ENCODE data around the gene SPDEF.

The SPDEF gene

DNA sequence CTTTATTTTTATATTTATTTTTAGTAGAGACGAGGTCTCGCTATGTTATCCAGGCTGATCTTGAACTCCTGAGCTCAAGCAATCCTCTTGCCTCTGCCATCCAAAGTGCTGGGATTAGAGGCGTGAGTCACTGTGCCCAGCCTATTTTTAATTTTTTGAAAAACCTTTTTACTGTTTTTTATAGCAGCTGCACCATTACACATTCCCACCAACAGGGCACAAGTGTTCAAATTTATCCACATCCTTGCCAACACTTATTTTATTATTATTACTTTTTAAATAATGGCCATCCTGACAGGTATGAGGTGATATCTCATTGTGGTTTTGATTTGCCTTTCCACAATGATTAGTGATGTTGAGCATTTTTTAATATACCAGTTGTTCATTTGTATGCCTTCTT is 47.7 kb downstream of the SPDEF start:
- no peak overlapping the region for H3K27ac ChIP-seq (ENCODE audit: low read depth, low read length, poor library complexity, severe bottlenecking)
- no peak overlapping the region for H3K4me3 ChIP-seq (ENCODE audit: low read depth, low read length, poor library complexity, severe bottlenecking)
- TF ChIP-seq, protein P1, sequence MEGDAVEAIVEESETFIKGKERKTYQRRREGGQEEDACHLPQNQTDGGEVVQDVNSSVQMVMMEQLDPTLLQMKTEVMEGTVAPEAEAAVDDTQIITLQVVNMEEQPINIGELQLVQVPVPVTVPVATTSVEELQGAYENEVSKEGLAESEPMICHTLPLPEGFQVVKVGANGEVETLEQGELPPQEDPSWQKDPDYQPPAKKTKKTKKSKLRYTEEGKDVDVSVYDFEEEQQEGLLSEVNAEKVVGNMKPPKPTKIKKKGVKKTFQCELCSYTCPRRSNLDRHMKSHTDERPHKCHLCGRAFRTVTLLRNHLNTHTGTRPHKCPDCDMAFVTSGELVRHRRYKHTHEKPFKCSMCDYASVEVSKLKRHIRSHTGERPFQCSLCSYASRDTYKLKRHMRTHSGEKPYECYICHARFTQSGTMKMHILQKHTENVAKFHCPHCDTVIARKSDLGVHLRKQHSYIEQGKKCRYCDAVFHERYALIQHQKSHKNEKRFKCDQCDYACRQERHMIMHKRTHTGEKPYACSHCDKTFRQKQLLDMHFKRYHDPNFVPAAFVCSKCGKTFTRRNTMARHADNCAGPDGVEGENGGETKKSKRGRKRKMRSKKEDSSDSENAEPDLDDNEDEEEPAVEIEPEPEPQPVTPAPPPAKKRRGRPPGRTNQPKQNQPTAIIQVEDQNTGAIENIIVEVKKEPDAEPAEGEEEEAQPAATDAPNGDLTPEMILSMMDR (IDR thresholded peaks at IDR 0.05; ENCODE audit: low read length): no peak
- TF ChIP-seq EZH2 (IDR thresholded peaks at IDR 0.05; ENCODE audit: borderline replicate concordance, low read length): no peak
- H3K4me2 ChIP-seq (ENCODE audit: low read length): no peak overlapping the region
- no peaks in the 10 kb centered on the region for H3K27me3 ChIP-seq (ENCODE audit: insufficient read depth, low read length)
- no peaks in the 10 kb centered on the region for H3K9me2 ChIP-seq (ENCODE audit: low read depth, low read length)
- H3K9me3 ChIP-seq (ENCODE audit: low read length): peaks cover 10% of the 10 kb centered on the region
- no peaks in the 10 kb centered on the region for H4K20me1 ChIP-seq (ENCODE audit: insufficient read depth, low read length)
- no peak overlapping the region for H2AFZ ChIP-seq (ENCODE audit: low read length)
- H3K36me3 ChIP-seq (ENCODE audit: insufficient read depth, low read length): no peaks in the 10 kb centered on the region; the same call in 1 of the 2 replicates
- H3K9ac ChIP-seq (ENCODE audit: low read length): no peak overlapping the region
- no peaks in the 10 kb centered on the region for H3K4me1 ChIP-seq (ENCODE audit: insufficient read depth, low read length, severe bottlenecking)
- no peaks in the 10 kb centered on the region for H3K79me2 ChIP-seq (ENCODE audit: insufficient read depth, low read length)
- no peaks in the 10 kb centered on the region for H3F3A ChIP-seq (ENCODE audit: insufficient read depth, low read length)

DNA sequence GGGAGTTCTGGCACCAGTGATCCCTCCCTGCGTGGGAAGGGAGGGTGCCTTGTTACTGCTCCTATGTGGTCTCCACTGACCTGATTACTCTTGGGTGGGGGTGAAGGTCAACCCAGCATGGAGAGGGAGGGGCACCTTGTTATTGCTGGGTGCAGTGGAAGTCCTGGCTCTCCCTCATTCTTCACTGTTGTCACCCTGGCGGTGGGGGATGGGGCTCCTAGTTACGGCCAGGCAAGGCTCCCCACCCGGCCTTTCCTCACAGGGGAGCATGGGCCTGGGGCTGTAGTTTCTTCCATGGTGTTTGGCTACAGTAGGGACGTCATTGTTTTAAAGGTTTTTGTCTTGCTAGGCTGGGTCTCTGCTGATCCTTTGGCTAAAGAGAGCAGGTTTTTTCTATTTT is 49.4 kb downstream of the SPDEF start:
- no peaks in the 10 kb centered on the region for H3K4me1 ChIP-seq (ENCODE audit: insufficient read depth, low read length, severe bottlenecking)
- H3K9me2 ChIP-seq (ENCODE audit: low read depth, low read length): no peaks in the 10 kb centered on the region
- no peaks in the 10 kb centered on the region for H3K79me2 ChIP-seq (ENCODE audit: insufficient read depth, low read length)
- no peak overlapping the region for H3K4me2 ChIP-seq (ENCODE audit: low read length)
- H3K27me3 ChIP-seq (ENCODE audit: insufficient read depth, low read length): no peaks in the 10 kb centered on the region
- TF ChIP-seq, protein P1 (IDR thresholded peaks at IDR 0.05; ENCODE audit: low read length): no peak
- no peak for TF ChIP-seq EZH2 (IDR thresholded peaks at IDR 0.05; ENCODE audit: borderline replicate concordance, low read length)
- peaks cover 10% of the 10 kb centered on the region for H3K9me3 ChIP-seq (ENCODE audit: low read length)
- H3F3A ChIP-seq (ENCODE audit: insufficient read depth, low read length): no peaks in the 10 kb centered on the region
- no peak overlapping the region for H3K27ac ChIP-seq (ENCODE audit: low read depth, low read length, poor library complexity, severe bottlenecking)
- no peaks in the 10 kb centered on the region for H4K20me1 ChIP-seq (ENCODE audit: insufficient read depth, low read length)
- no peaks in the 10 kb centered on the region; the same call in 1 of the 2 replicates for H3K36me3 ChIP-seq (ENCODE audit: insufficient read depth, low read length)
- no peak overlapping the region for H2AFZ ChIP-seq (ENCODE audit: low read length)
- no peak overlapping the region for H3K4me3 ChIP-seq (ENCODE audit: low read depth, low read length, poor library complexity, severe bottlenecking)
- H3K9ac ChIP-seq (ENCODE audit: low read length): no peak overlapping the region

DNA sequence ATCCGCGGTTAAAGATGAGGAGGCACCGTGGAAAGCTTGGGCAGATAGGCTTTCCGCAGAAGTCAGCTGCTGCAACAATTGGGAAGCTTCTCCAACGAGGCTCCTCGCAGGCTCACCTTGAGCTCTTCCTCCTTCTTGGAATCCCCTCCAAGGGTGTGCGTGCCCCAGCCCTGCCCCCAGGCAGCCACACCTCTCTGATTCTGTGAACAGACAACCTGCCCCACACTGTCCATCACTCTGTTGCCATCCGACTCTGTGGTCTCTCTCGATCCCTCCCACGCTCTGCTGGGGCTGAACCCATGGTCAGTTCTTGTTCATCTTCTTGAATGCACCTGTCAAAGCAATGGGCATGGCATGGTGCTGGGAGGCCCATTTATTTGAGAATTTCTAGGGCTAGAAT is 58.7 kb downstream of the SPDEF start:
- Histone ChIP-seq H3K9me3 (ENCODE audit: low read length) (no peaks in the 10 kb centered on the region), H3K9ac (ENCODE audit: low read length) (no peak overlapping the region), H3F3A (ENCODE audit: insufficient read depth, low read length) (no peaks in the 10 kb centered on the region), H3K4me3 (ENCODE audit: low read depth, low read length, poor library complexity, severe bottlenecking) (no peak overlapping the region), H2AFZ (ENCODE audit: low read length) (no peak overlapping the region), H3K27me3 (ENCODE audit: insufficient read depth, low read length) (peaks cover 8% of the 10 kb centered on the region; the same call in 1 of the 2 replicates), H3K36me3 (ENCODE audit: insufficient read depth, low read length) (no peaks in the 10 kb centered on the region), H3K27ac (ENCODE audit: low read depth, low read length, poor library complexity, severe bottlenecking) (no peak overlapping the region), H3K79me2 (ENCODE audit: insufficient read depth, low read length) (no peaks in the 10 kb centered on the region), H3K9me2 (ENCODE audit: low read depth, low read length) (no peaks in the 10 kb centered on the region), H3K4me1 (ENCODE audit: insufficient read depth, low read length, severe bottlenecking) (no peaks in the 10 kb centered on the region), H3K4me2 (ENCODE audit: low read length) (no peak overlapping the region), H4K20me1 (ENCODE audit: insufficient read depth, low read length) (no peaks in the 10 kb centered on the region)
- no peak for TF ChIP-seq EZH2 (IDR thresholded peaks at IDR 0.05; ENCODE audit: borderline replicate concordance, low read length)
- TF ChIP-seq, protein P1 (IDR thresholded peaks at IDR 0.05; ENCODE audit: low read length): no peak
